ENCODE results near the gene EI24.
"Not testable (repeated sequence)": the region's sequence is repeated elsewhere in the genome, so short reads cannot be mapped to it uniquely, and the experiment has no call there.

The EI24 gene

GRCh38 chr11:125568970-125569914 is at the start of gene EI24:
EI24 (plus strand) TSS chr11:125569477; CDS start chr11:125572528, 3,051 bp downstream.
- peak; percentile 94 for DNase-seq

DNA sequence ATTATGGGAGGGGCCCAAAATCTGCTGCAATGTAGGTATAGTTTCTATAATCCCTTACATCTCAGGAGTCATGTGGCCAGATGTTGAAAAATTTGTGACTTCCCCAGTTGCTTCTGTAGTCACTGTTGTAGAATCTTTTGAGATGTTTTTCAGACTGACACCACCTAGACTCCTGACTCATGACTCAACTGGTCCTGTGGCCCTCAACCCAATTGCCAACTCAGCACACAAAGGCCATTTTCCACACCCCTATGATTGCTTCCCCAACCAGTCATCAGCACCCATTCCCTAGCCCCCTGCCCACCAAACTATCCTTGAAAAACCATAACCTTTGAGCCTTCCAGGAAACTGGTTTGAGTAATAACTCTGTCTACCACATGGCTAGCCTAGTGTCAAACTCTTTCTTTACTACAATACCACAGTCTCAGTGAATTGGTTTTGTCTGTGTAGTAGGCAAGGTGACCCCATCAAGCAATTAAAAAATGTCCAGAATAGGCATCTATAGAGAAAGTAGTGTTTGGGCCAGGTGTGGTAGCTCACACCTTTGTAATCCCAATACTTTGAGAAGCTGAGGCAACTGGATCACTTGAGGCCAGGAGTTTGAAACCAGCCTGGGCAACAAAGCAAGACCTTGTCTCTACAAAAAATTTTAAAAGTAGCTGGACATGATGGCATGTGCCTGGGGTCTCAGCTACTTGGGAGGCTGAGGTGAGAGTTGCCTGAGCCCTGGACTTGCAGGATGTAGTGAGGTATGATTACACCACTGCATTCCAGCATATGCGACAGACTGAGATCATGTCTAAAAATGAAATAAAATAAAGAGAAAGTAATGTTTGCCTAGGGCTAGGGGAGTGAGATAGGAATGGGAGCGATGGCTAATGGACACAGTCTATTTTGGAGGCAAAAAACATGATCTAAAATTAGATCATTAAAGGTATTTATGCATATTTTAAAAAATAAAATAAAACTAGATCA is 49.1 kb upstream of the EI24 start:
- no peak for DNase-seq

GRCh38 chr11:125525303-125525702 is 44.0 kb upstream of the EI24 start:
- DNase-seq: no peak

GRCh38 chr11:125532668-125533067 is 36.6 kb upstream of the EI24 start:
- DNase-seq: no peak

DNA sequence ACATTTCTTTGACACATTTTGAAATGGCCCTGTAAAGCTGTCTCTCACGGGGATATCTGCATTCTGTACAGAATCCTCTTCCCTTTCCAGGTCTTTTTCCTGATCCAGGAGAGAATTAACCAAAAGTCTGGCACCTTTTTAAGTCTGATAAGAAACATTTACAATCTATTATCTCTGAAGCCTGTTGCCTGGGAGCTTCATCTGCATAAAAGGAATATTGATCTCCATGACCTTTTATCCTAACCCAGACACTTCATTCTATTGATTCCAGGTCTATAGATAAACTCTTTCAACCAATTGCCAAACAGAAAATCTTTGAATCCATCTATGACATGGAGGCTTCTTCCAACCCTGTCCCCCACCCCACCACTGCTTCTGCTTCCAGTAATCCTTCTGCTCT is 33.7 kb upstream of the EI24 start:
- DNase-seq: no peak

DNA sequence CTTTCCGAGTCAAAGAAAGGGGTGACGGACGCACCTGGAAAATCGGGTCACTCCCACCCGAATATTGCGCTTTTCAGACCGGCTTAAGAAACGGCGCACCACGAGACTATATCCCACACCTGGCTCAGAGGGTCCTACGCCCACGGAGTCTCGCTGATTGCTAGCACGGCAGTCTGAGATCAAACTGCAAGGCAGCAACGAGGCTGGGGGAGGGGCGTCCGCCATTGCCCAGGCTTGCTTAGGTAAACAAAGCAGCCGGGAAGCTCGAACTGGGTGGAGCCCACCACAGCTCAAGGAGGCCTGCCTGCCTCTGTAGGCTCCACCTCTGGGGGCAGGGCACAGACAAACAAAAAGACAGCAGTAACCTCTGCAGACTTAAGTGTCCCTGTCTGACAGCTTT is 32.4 kb upstream of the EI24 start:
- not testable (repeated sequence) for DNase-seq

GRCh38 chr11:125542709-125543108 is 26.6 kb upstream of the EI24 start:
- DNase-seq: no peak

- DNase-seq: no peak
Measured at GRCh38 chr11:125550780-125551179, 18.5 kb upstream of the EI24 start.

DNA sequence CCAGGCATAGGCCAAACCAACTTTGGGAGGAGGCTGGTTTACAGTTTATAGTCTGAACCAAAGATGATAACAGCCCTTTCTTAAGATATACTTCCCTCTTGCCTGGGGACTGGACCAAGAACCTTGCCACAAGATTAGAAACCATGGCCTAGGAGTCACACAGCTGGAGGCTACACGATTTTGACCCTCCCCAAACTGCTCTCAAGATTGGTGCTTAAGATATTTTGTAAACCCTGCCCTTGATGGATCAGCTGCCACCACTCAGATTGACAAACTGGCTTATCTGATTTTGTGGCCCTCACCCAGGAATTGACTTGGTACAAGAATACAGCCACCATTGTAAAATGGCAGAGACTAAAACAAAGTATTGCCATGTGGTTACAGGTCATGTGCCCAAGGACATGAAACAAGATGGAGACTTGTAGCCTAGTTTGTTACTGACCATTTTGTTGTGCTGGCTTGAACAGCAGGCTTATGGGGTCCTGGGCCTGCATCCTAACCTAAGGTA is 17.4 kb upstream of the EI24 start:
- no peak for DNase-seq

DNA sequence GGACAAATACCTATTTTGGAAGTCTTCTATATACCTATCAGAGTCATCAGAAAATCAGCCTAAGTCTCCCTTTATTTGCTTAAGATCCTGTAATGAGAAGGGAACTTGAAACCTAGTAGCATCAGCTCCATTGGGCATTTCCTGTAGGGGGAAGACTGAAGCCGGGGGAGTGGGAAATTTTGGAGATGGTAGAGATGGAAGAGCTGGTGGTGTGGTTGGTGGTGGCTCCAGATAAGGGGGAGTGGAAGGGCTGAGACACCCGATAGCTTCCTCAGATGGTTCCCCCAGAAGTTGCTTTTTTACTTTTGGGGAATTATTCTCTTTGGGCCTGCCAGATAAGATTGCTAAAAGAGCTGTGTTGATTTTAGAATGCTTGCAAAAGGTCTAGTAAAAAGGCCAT is 16.4 kb upstream of the EI24 start:
- DNase-seq: no peak

GRCh38 chr11:125553357-125553756 is 15.9 kb upstream of the EI24 start:
- no peak for DNase-seq

DNA sequence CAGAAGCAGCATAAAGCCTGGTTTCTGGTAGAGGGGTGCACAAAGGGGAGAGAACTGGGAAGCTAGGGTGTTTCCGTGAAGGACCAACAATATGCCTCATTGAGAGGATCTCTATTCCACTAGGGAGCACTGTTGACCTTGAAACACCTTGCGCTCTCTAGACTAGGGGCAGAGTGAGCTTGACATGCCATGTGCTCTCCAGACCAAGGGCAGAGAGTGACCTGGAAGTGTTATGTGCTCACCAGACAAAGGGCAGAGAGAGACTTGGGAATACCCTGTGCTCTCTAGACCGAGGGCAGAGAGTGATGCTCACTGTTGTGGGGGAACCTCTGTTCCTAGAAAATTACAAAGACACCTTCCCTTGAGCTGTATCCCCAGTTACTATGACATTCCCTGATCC is 15.2 kb upstream of the EI24 start:
- DNase-seq: no peak

GRCh38 chr11:125559888-125560287 is 9.4 kb upstream of the EI24 start:
- no peak for DNase-seq

DNA sequence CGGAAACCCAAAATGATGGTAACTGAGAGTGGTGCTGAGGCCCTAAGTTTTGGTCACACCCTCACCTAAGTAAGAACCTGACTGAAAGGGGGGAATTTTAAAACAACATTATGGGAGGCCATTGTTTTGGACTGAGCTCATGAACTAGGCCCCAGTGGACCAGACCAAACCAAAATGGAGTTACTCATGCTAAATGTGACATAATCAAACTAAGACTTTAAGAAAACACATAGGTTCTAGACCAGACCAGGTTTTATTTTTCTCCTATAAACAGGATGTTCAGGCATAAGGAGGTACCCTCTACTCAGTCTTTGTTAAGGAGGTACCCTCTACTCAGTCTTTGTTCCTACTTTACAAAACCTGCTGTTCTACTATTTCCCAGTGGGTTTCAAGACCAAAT is 7.4 kb upstream of the EI24 start:
- DNase-seq: no peak

DNA sequence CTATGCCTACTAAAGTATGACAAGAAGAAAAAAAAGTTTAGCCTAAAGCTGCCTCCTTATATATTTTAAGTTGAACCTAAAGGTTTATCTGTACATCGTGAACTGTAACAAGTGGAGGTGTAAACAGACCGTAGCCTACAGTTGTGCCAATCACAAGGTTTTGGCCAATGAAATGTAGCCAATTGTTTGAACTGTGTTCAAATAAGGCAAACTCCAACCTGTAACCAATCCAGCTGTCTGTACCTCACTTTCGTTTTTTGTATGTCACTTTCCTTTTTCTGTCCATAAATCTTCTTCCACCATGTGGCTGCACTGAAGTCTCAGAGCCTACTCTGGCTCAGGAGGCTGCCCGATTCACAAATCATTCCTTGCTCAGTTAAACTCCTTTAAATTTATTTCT is 6.8 kb upstream of the EI24 start:
- DNase-seq: no peak

GRCh38 chr11:125564357-125564756 is 4.9 kb upstream of the EI24 start:
- DNase-seq: no peak

GRCh38 chr11:125566235-125566634 is 3.0 kb upstream of the EI24 start:
- no peak for DNase-seq

GRCh38 chr11:125569915-125570621 is 791 bp downstream of the EI24 start:
- no peak for DNase-seq

GRCh38 chr11:125570952-125571351 is 1.7 kb downstream of the EI24 start:
- DNase-seq: no peak

DNA sequence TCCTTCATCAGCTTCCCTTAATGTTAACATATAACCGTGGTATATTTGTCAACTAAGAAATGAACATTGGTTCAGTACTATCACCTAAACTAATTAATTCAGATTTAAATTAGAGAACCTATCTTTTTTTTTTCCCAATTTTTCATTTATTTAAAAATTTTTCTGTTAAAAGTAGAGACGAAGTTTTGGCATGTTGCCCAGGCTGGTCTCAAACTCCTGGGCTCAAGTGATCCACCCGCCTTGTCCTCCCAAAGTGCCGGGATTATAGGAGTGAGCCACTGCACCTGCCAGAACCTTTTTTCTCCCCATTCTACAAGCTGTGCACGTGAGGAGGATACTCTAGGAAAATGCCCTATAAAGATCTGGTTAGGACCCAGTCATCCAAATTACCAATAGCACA is 3.6 kb downstream of the EI24 start:
- DNase-seq: no peak

DNA sequence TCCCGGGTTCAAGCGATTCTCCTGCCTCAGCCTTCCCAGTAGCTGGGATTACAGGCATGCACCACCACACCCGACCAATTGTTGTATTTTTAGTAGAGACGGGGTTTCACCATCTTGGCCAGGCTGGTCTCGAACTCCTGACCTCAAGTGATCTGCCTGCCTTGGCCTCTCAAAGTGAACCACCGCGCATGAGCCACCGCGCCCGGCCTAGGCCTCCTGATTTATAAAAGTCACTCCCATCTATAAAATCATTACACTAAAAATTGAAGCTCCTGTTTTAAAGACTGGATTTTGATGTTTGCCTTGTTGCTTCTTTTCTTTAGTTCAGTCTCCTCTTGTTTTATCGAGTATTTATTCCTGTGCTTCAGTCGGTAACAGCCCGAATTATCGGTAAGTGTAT is 7.9 kb downstream of the EI24 start:
- DNase-seq: not testable (repeated sequence)

DNA sequence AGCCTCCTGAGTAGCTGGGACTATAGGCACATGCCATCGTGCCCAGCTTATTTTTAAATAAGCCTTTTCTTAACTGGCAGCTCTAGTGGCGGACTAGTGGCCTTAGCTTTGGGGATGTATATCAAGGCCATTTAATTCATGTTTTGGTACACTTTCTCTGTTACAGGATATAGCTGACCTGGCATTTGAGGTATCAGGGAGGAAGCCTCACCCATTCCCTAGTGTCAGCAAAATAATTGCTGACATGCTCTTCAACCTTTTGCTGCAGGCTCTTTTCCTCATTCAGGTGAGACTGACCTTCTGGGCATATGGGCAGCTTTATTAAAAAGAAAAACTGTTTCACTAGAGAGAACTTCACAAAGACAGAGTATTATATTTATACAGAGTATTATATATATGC is 9.5 kb downstream of the EI24 start:
- no peak for DNase-seq

GRCh38 chr11:125579811-125580210 is 10.5 kb downstream of the EI24 start:
- no peak for DNase-seq
